NCI-H2196 (cell line): ENCODE data around the gene S100Z.

Experiments used
- DNase-seq: peaks from one replicate; lab custom pipeline; 2025; ENCODE audit not compliant: unreplicated experiment; lab: John Stamatoyannopoulos, UW

S100Z gene

GRCh38 chr5:76946090-76946489, 96.3 kb downstream of the S100Z start:
- DNase-seq, result no peak

- no peak for DNase-seq
Observed at GRCh38 chr5:76947082-76947503, 97.3 kb downstream of the S100Z start.

- DNase-seq, result no peak
Observed at GRCh38 chr5:76952795-76953536, 103.2 kb downstream of the S100Z start, which contains the start of gene CRHBP. CRHBP (plus strand) TSS chr5:76953045; CDS start chr5:76953135, 90 bp downstream.

- DNase-seq, result no peak
Observed at GRCh38 chr5:76953551-76954382, 104.0 kb downstream of the S100Z start.

- DNase-seq, result no peak
Observed at GRCh38 chr5:76954383-76954763, 104.6 kb downstream of the S100Z start.

GRCh38 chr5:76956033-76956432, 106.2 kb downstream of the S100Z start:
- no peak for DNase-seq

GRCh38 chr5:76958991-76959767, 109.4 kb downstream of the S100Z start:
- no peak for DNase-seq

- DNase-seq, result no peak
Observed at GRCh38 chr5:76960004-76960625, 110.3 kb downstream of the S100Z start.

- no peak for DNase-seq
Observed at GRCh38 chr5:76964060-76964459, 114.2 kb downstream of the S100Z start.
